ENCODE data around the gene STRBP.

The STRBP gene

GRCh38 chr9:123073991-123074422 lies 194.4 kb downstream of the STRBP start:
- in situ Hi-C loops (cut with HindIII; ENCODE audit: low pct_ligation_motif_present, low sequenced_read_pairs) = no loop called here
- Histone ChIP-seq H3K36me3 (replicated peaks) (no peaks in the 10 kb centered on the region), H3K27ac (no peak overlapping the region), H3K27me3 (replicated peaks) (no peaks in the 10 kb centered on the region), H3K4me3 (ENCODE audit: low read depth, low read length) (no peak overlapping the region)
- DNase-seq = no peak
- TF ChIP-seq CTCF (IDR thresholded peaks at IDR 0.05; ENCODE audit: low read depth, low read length, missing control alignments) = peak; percentile 3

- Histone ChIP-seq H3K36me3 (replicated peaks) (no peaks in the 10 kb centered on the region), H3K4me3 (ENCODE audit: low read depth, low read length) (no peak overlapping the region), H3K27me3 (replicated peaks) (no peaks in the 10 kb centered on the region), H3K27ac (no peak overlapping the region)
- DNase-seq = no peak
- in situ Hi-C loops (cut with HindIII; ENCODE audit: low pct_ligation_motif_present, low sequenced_read_pairs) = no loop called here
- TF ChIP-seq CTCF (IDR thresholded peaks at IDR 0.05; ENCODE audit: low read depth, low read length, missing control alignments) = no peak
These were observed 194.9 kb downstream of the STRBP start for GRCh38 chr9:123073441-123073840.

GRCh38 chr9:123072407-123072995 lies 195.9 kb downstream of the STRBP start:
- no peaks in the 10 kb centered on the region for H3K36me3 ChIP-seq (replicated peaks)
- no peak overlapping the region for H3K27ac ChIP-seq
- no peak overlapping the region for H3K4me3 ChIP-seq (ENCODE audit: low read depth, low read length)
- no peak for DNase-seq
- no peaks in the 10 kb centered on the region for H3K27me3 ChIP-seq (replicated peaks)
- no peak for TF ChIP-seq CTCF (IDR thresholded peaks at IDR 0.05; ENCODE audit: low read depth, low read length, missing control alignments)
- in situ Hi-C loops (cut with HindIII; ENCODE audit: low pct_ligation_motif_present, low sequenced_read_pairs) = no loop called here
